Common myeloid progenitor, CD34-positive (primary cell): ENCODE results near the gene KRT32.

ENCODE experiments used
- CTCF ChIA-PET: fragments of 350-600 bp; sonication (Branson Sonifier 250); formaldehyde crosslinking; loops from one replicate; lab custom pipeline; 2021; ENCODE audit warnings: antibody characterized with exemption; lab: Charles Lee
- POLR2A ChIA-PET: fragments of 350-600 bp; sonication (Branson Sonifier 250); formaldehyde crosslinking; loops from one replicate; lab custom pipeline; 2021; ENCODE audit warnings: antibody characterized with exemption; lab: Charles Lee
- DNase-seq, 3 donors: peaks; one replicate each; pipeline versions ENCODE4 v3.0.0 to v3.0.0-alpha.2; 2013
- H3K27ac ChIP-seq, 2 experiments: 1 replicate in 1 of 2; 2 replicates in 1 of 2; pipeline ENCODE4 v1.7.0; 2013; ENCODE audit warnings: inconsistent platforms in 2 of 2, low read length in 2 of 2, mild to moderate bottlenecking in 2 of 2, low read depth in 1 of 2, moderate library complexity in 1 of 2; ENCODE audit not compliant: severe bottlenecking in 2 of 2, insufficient read depth in 1 of 2, poor library complexity in 1 of 2
- H3K27me3 ChIP-seq, 5 experiments: replicated peaks in 2 of 5; 1 replicate in 3 of 5; 2 replicates in 2 of 5; pipeline versions ENCODE4 v1.6.1 to v1.7.0; 2013; ENCODE audit warnings: low read length in 4 of 5, mild to moderate bottlenecking in 2 of 5, moderate library complexity in 2 of 5, inconsistent platforms in 1 of 5; ENCODE audit not compliant: insufficient read depth in 5 of 5, control insufficient read depth in 4 of 5
- H3K36me3 ChIP-seq, 4 experiments: 1 replicate in 2 of 4; 2 replicates in 2 of 4; pipeline versions ENCODE4 v1.6.1 to v1.7.0; 2013; ENCODE audit warnings: low read length in 3 of 4, control low read depth in 1 of 4, mild to moderate bottlenecking in 1 of 4; ENCODE audit not compliant: control insufficient read depth in 4 of 4, insufficient read depth in 4 of 4
- H3K4me1 ChIP-seq, 4 experiments: 1 replicate in 3 of 4; 2 replicates in 1 of 4; pipeline versions ENCODE4 v1.6.1 to v1.7.1; 2013; ENCODE audit warnings: low read length in 3 of 4, mild to moderate bottlenecking in 3 of 4, control low read depth in 1 of 4, inconsistent platforms in 1 of 4, moderate library complexity in 1 of 4; ENCODE audit not compliant: control insufficient read depth in 4 of 4, insufficient read depth in 4 of 4; ENCODE audit errors: control extremely low read depth in 1 of 4
- H3K4me3 ChIP-seq, 7 experiments: 1 replicate in 4 of 7; 2 replicates in 3 of 7; pipeline versions ENCODE4 v1.5.1 to v1.7.0; 2013; ENCODE audit warnings: mild to moderate bottlenecking in 7 of 7, low read length in 6 of 7, moderate library complexity in 6 of 7, inconsistent platforms in 2 of 7, low read depth in 2 of 7, control low read depth in 1 of 7; ENCODE audit not compliant: insufficient read depth in 4 of 7, control insufficient read depth in 1 of 7; ENCODE audit errors: extremely low read depth in 1 of 7
- H3K9me3 ChIP-seq, 5 experiments: 1 replicate in 4 of 5; 2 replicates in 1 of 5; pipeline versions ENCODE4 v1.6.1 to v1.7.1; 2013; ENCODE audit warnings: low read length in 4 of 5, mild to moderate bottlenecking in 2 of 5, inconsistent platforms in 1 of 5, low read depth in 1 of 5, moderate library complexity in 1 of 5; ENCODE audit not compliant: control insufficient read depth in 4 of 5, insufficient read depth in 2 of 5; ENCODE audit errors: control extremely low read depth in 1 of 5
- WGBS: methylation state at CpG from one replicate; pipeline ENCODE4 v1.1.5; 2013; ENCODE audit not compliant: insufficient coverage; 5-methylcytosine and 5-hydroxymethylcytosine counted together

Gene KRT32

GRCh38 chr17:41442739-41443138 lies 24.4 kb downstream of the KRT32 start:
- 86% methylated on average over 3 of the region's 4 CpGs for WGBS
- Histone ChIP-seq H3K4me1 (no peaks in the 10 kb centered on the region), H3K27ac (no peak overlapping the region), H3K27me3 (peaks cover 0 to 21% (median 10%) of the 10 kb centered on the region in 5 experiments), H3K4me3 (no peak overlapping the region), H3K9me3 (peaks cover 0 to 3% (median 0%) of the 10 kb centered on the region in 5 experiments), H3K36me3 (no peaks in the 10 kb centered on the region)
- ChIA-PET POLR2A (no interaction called here), CTCF (no interaction called here)
- no peak for DNase-seq

GRCh38 chr17:41440531-41441033 lies 26.6 kb downstream of the KRT32 start, which contains the start of gene KRT38:
Gene KRT38 (minus strand): TSS chr17:41440983. CDS start chr17:41440921, 62 bp downstream.
- Histone ChIP-seq H3K4me3 (no peak within 1 kb of the TSS), H3K9me3 (peaks cover 0 to 3% (median 0%) of the 10 kb centered on the region in 5 experiments), H3K27ac (no peak within 1 kb of the TSS), H3K36me3 (no peaks in the 10 kb centered on the region), H3K4me1 (no peaks in the 10 kb centered on the region), H3K27me3 (peaks cover 0 to 21% (median 10%) of the 10 kb centered on the region in 5 experiments)
- CTCF ChIA-PET, result no interaction called here
- POLR2A ChIA-PET, result no interaction called here
- WGBS, result 95% methylated on average over 8 of the region's 10 CpGs
- DNase-seq, result no peak

DNA sequence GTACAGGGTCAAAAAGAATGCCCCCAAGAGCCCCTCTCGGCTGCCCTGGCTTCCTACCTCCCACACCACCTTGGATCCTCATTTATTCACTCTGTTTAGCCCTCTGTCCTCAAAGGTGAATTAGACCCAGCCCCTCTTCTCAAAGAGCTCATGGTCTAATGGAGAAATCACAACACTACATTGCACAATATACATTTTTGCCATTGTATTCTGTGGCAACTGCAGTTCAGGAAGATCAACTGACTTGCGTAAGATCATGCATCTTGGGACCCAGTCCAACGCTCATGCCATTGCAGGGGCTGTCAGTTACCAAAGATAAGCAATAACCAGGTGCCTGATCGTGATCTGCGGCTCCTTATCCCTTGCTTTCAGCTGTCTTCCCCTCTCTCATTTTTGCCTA lies 27.8 kb downstream of the KRT32 start:
- 80% methylated on average over 4 of the region's 5 CpGs for WGBS

GRCh38 chr17:41437769-41438168 lies 29.4 kb downstream of the KRT32 start:
- no peaks in the 10 kb centered on the region for H3K9me3 ChIP-seq
- no peaks in the 10 kb centered on the region for H3K4me1 ChIP-seq
- 90% methylated on average over 9 of the region's 9 CpGs for WGBS
- peaks cover 0 to 8% (median under 1%) of the 10 kb centered on the region in 5 experiments for H3K27me3 ChIP-seq
- no peak for DNase-seq
- no peak overlapping the region for H3K4me3 ChIP-seq
- POLR2A ChIA-PET, result no interaction called here
- H3K27ac ChIP-seq, result no peak overlapping the region
- CTCF ChIA-PET, result no interaction called here
- no peaks in the 10 kb centered on the region for H3K36me3 ChIP-seq

More for the DNA sequence above, 27.8 kb downstream of the KRT32 start:
- CTCF ChIA-PET, result no interaction called here
- peaks cover 0 to 13% (median 8%) of the 10 kb centered on the region in 5 experiments for H3K27me3 ChIP-seq
- peaks cover 0 to 2% (median 0%) of the 10 kb centered on the region in 5 experiments for H3K9me3 ChIP-seq
- no peaks in the 10 kb centered on the region for H3K36me3 ChIP-seq
- no peak for DNase-seq
- POLR2A ChIA-PET, result interaction anchor here (0.7 kb wide), 1 partner anchor 28 kb away, joined by 3 read pairs; no protein-coding TSS in a partner anchor
- H3K4me3 ChIP-seq, result no peak overlapping the region
- H3K4me1 ChIP-seq, result no peaks in the 10 kb centered on the region
- no peak overlapping the region for H3K27ac ChIP-seq

GRCh38 chr17:41437254-41437653 lies 29.9 kb downstream of the KRT32 start:
- WGBS, result 83% methylated on average over 7 of the region's 7 CpGs
- peaks cover 0 to 8% (median 0%) of the 10 kb centered on the region in 5 experiments for H3K27me3 ChIP-seq

GRCh38 chr17:41434415-41434814 lies 32.8 kb downstream of the KRT32 start:
- Histone ChIP-seq H3K36me3 (no peaks in the 10 kb centered on the region), H3K4me3 (no peak overlapping the region), H3K4me1 (no peaks in the 10 kb centered on the region), H3K27ac (no peak overlapping the region), H3K27me3 (peaks cover 0 to 4% (median 0%) of the 10 kb centered on the region in 5 experiments), H3K9me3 (no peaks in the 10 kb centered on the region)
- ChIA-PET POLR2A (no interaction called here), CTCF (interaction anchor here (0.6 to 1.2 kb wide), 2 partner anchors 23 to 184 kb away, joined by 3 read pairs; no protein-coding TSS in a partner anchor)
- WGBS, result 92% methylated on average over 2 of the region's 5 CpGs
- DNase-seq, result no peak

More at GRCh38 chr17:41437254-41437653, 29.9 kb downstream of the KRT32 start:
- Histone ChIP-seq H3K4me1 (no peaks in the 10 kb centered on the region), H3K27ac (no peak overlapping the region), H3K9me3 (no peaks in the 10 kb centered on the region), H3K4me3 (no peak overlapping the region), H3K36me3 (no peaks in the 10 kb centered on the region)
- ChIA-PET CTCF (no interaction called here), POLR2A (no interaction called here)
- DNase-seq, result no peak

- 100% methylated on average over 3 of the region's 4 CpGs for WGBS
Measured at GRCh38 chr17:41434005-41434404, 33.2 kb downstream of the KRT32 start.

More at GRCh38 chr17:41434005-41434404, 33.2 kb downstream of the KRT32 start:
- ChIA-PET POLR2A (no interaction called here), CTCF (interaction anchor here (0.6 to 1.2 kb wide), 2 partner anchors 22 to 184 kb away, joined by 3 read pairs; no protein-coding TSS in a partner anchor)
- Histone ChIP-seq H3K9me3 (no peaks in the 10 kb centered on the region), H3K4me3 (no peak overlapping the region), H3K4me1 (no peaks in the 10 kb centered on the region), H3K36me3 (no peaks in the 10 kb centered on the region), H3K27me3 (peaks cover 0 to 4% (median 0%) of the 10 kb centered on the region in 5 experiments), H3K27ac (no peak overlapping the region)
- DNase-seq, result no peak
